HG02571 (cell line): Measurements from ENCODE around the gene ZNF574.

Source experiments
- ATAC-seq: cut with Tn5 transposase; IDR thresholded peaks from one replicate; pipeline ENCODE4 v1.9.1; 2021; ENCODE audit warnings: mild to moderate bottlenecking, moderate library complexity; ENCODE audit not compliant: unreplicated experiment

The ZNF574 gene

DNA sequence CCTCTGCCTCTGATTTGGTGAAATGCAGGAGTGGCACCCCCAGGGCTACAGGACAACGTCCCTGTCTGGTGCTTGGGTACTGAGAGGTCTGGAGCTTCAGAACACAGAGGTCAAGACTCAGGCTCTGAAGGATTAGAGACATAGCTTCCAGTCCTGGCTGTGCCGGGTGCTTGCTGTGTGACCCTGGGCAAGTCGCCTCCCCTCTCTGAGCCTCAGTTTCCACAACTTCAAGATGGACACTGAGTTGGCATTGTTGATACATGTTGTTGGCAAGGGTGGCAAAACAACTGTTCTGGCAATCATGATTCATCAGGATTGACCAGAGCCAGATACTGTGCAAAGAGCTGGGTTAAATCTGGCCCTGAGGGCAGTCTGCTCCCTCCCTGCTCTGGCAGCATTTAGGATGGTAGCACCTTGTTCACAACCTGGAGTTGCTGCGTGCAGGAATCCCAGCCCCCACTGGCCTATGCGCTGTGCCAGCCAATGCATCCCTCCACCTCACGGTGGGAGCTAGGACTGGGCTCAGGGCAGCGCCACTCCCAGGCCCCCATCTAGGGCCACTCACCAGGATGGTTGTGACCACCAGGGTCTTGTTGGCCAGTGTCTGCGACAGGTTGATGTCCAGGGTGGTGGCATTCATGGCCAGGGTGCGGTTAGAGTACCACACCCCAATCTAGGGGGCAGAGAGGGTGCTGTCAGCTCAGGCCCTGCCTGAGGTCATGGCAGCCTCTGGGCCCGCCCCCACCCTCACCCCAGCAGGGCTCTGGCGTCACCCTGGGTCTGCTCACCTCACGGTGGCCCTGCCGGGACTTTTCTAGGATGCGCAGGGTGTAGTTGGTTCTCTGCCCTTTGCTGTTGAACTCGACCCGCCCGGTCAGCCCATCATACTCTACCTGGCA, 22.7 kb upstream of the ZNF574 start:
- ATAC-seq: no peak

- no peak for ATAC-seq
These were observed 21.8 kb upstream of the ZNF574 start for GRCh38 chr19:42054205-42054604.

GRCh38 chr19:42057846-42058245, 18.1 kb upstream of the ZNF574 start:
- no peak for ATAC-seq

DNA sequence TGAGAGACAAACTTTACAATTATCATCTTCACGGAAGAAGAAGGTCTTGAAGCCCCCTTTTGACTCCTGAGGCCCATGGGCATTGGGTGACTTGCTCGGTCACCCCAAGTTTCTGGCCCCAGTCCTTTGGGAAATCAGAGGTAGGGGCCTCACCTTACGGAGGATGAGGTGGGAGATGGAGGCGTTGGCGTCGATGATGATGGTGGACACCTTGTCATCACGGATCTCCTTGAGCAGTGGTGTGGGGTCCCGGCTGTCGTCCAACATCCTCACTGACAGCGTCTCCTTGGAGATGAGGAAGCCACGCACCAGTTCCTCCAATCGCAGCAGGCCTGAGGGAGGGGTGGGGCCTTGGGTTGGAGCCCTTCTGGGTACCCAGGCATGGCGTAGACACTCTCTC, 16.8 kb upstream of the ZNF574 start:
- ATAC-seq: no peak

DNA sequence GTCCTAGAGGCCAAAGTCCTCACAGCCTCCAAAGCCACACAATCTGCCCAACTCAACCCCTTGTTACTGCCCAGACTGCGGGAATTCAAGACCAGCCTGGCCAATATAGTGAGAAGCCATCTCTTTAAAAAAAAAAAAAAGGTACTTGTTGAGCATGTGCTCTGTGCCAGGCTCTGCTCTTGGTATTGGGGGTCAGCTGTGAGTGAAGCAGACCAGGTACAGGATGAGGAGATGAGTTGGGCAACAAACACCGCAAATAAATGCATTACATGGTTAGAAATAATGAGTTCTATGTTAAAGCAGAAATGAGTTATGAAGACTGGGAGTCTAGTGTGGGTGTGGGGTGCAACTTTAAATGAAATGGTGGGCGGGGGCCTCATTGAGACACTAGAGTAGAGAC, 15.8 kb upstream of the ZNF574 start:
- ATAC-seq: no peak

- ATAC-seq: no peak
These were observed 13.6 kb upstream of the ZNF574 start for GRCh38 chr19:42062381-42062780.

- ATAC-seq: no peak
These were observed 11.5 kb upstream of the ZNF574 start for GRCh38 chr19:42064432-42064831.

DNA sequence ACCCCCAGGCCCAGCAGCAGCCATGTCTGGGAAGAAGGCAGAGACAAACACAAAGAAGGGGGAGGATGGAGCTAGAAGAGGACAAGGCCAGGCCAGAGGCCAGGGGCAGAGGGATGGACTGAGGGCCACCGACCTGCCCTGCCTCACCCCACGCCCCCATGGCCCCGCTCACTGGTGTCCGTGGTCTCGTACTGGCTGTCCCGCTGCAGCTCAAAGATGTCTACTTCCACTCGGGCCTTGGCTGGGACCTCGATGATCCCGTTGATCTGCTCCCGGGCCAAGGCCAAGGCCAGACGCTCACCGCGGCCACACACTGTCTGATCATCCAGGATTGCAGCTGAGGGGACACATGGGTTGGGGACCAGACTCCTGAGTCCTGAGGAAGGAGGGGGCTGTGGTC, 10.9 kb upstream of the ZNF574 start:
- ATAC-seq: no peak

- no peak for ATAC-seq
These were observed 10.5 kb upstream of the ZNF574 start for GRCh38 chr19:42065511-42065910.

- no peak for ATAC-seq
These were observed 9.8 kb upstream of the ZNF574 start for GRCh38 chr19:42066075-42066754.

GRCh38 chr19:42067315-42067888, 8.6 kb upstream of the ZNF574 start:
- ATAC-seq: no peak

- ATAC-seq: no peak
These were observed 7.6 kb upstream of the ZNF574 start for GRCh38 chr19:42068361-42068755.

GRCh38 chr19:42068756-42069571, 7.0 kb upstream of the ZNF574 start:
- no peak for ATAC-seq

- ATAC-seq: no peak
These were observed 6.2 kb upstream of the ZNF574 start, which contains the start of gene GRIK5 for GRCh38 chr19:42069619-42070351. GRIK5 (minus strand) TSS chr19:42070206; CDS start chr19:42065770, 4,436 bp downstream.

DNA sequence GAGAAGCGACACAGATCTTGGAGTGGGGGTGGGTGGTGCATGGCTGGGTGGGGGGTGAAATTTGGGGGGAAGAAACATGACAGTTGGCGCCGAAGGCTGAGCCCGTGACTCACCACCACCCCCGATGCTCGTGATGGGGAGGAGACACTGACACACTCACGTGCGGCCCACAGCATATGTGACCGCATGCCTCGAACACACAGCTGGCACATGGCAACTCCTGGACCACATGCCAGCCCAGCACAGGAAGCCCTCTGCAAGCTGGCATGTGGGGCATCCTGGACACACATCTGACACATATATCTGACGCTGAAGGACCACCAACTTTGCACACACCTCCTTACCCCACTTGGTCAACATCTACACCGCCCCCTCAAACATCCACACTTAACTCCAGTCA, 4.7 kb upstream of the ZNF574 start:
- no peak for ATAC-seq

DNA sequence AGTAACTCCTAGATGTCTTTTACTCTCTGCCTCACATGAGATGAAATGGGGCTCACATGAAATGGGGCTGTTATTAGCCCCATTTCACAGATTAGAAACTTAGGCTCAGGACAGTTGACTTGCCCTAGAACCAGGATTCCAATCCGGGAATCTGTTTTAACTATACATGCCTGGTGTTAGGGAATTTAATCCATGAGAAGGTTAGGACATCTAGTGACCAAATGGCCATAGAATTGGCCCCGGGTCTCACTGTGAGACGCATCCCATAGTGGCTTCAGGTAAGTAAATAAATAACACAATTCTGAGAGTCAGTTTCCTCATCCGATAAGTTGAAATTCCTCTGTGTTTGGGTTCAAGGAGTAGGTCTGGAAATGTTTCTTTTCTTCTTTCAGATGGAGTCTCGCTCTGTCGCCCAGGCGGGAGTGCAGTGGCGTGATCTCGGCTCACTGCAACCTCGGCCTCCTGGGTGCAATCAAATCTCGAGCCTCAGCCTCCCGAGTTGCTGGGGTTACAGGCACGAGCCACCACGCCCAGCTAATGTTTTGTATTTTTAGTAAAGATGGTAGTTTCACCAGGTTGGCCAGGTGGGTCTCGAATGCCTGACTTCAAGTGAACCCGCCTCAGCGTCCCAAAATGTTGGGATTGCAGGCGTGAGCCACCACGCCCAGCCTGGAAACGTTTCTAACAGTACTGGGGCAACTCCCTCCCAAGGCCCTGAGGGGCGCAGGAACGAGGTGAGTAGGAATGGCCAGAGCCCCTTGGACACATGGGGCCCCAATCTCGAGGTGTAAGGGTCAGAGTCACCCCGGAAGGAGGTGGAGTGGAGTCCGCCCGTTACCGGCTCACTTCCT, 1.2 kb upstream of the ZNF574 start:
- no peak for ATAC-seq

DNA sequence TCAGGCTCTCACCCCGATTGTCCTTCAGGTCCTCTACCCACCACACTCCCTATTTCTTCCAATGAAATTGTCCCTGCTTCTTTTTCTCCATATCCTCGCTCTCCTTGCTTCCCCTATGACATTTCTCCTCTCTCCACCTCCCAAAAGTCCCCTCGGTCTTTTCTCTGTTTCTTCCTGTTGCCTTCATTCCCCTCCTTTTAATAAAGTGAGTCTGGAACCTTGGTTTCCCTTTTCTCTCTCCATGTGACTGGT, 676 bp upstream of the ZNF574 start:
- ATAC-seq: no peak

DNA sequence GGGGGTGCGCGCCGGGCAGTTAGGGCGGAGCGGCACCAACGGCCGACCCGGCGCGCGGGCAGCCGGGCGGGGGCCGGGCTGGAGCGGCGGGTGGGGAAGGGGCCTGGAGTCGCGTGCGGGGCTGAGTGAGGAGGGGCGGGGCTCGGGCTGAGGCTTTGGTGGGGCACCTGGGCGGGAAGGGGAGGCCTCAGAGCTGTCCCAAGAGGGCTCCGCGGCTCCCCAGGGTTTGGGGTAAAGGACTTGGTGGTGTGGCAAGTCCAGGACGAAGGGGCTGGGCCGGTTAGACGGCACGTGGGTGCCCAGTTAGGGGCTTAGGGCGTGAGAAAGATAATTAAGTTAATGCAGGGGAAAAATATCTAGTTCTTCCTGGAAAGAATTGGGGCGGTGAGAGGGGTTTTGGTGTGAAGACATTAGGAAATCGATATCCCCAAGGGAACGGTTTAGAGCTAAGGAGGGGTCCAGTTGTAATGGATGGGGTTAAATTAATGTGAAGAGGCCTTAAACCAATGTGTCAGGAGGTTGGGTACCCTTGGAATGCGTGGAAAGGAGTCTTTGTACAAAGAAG, 496 bp downstream of the ZNF574 start:
- ATAC-seq: no peak

DNA sequence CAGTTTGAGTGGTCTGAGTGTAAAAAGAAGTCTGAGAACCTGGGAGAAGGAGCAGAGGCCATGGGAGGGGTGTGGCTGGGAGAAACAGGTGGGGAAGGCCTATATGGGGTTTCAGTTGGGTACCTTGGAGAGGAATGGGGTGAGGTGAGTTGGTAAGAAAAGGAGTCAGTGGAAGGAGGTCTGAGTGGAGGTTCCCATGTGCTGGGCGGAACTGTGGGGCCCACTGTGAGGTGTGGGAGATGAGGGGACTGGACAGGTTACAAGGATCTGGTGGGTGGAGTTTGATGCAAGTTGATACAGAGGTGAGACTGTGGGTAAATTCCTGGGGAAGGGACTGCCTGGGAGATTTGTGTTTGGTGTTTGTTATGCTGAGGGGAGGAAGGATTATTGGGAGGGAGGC, 2.1 kb downstream of the ZNF574 start:
- ATAC-seq: no peak
